ENCODE data around the gene RCCD1.

RCCD1 gene

GRCh38 chr15:90911906-90912769, 42.5 kb upstream of the RCCD1 start:
- H3K9me2 ChIP-seq (replicated peaks; ENCODE audit: low read depth, low read length), result no peaks in the 10 kb centered on the region
- no peak overlapping the region for H3K4me3 ChIP-seq (ENCODE audit: low read length, poor library complexity, severe bottlenecking)
- H2AFZ ChIP-seq (ENCODE audit: low read length), result no peak overlapping the region
- H3K27me3 ChIP-seq (ENCODE audit: insufficient read depth, low read length, poor library complexity, severe bottlenecking), result no peaks in the 10 kb centered on the region
- H3K79me2 ChIP-seq (ENCODE audit: insufficient read depth, low read length), result no peaks in the 10 kb centered on the region
- no peaks in the 10 kb centered on the region for H3F3A ChIP-seq (ENCODE audit: low read depth)
- H3K9me3 ChIP-seq (ENCODE audit: insufficient read depth, low read depth, low read length), result no peaks in the 10 kb centered on the region
- no peak overlapping the region for H3K4me2 ChIP-seq (ENCODE audit: low read depth, low read length, poor library complexity, severe bottlenecking)
- no peak for TF ChIP-seq EZH2phosphoT487 (IDR thresholded peaks at IDR 0.05; ENCODE audit: borderline replicate concordance)
- TF ChIP-seq, protein P1, sequence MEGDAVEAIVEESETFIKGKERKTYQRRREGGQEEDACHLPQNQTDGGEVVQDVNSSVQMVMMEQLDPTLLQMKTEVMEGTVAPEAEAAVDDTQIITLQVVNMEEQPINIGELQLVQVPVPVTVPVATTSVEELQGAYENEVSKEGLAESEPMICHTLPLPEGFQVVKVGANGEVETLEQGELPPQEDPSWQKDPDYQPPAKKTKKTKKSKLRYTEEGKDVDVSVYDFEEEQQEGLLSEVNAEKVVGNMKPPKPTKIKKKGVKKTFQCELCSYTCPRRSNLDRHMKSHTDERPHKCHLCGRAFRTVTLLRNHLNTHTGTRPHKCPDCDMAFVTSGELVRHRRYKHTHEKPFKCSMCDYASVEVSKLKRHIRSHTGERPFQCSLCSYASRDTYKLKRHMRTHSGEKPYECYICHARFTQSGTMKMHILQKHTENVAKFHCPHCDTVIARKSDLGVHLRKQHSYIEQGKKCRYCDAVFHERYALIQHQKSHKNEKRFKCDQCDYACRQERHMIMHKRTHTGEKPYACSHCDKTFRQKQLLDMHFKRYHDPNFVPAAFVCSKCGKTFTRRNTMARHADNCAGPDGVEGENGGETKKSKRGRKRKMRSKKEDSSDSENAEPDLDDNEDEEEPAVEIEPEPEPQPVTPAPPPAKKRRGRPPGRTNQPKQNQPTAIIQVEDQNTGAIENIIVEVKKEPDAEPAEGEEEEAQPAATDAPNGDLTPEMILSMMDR (conservative IDR thresholded peaks at IDR 0.05; ENCODE audit: low read length), result no peak
- H3K36me3 ChIP-seq (ENCODE audit: insufficient read depth, low read length), result peaks cover 21% of the 10 kb centered on the region; the same call in 1 of the 2 replicates
- no peaks in the 10 kb centered on the region for H3K4me1 ChIP-seq (ENCODE audit: insufficient read depth, low read length, poor library complexity, severe bottlenecking)
- no peaks in the 10 kb centered on the region for H4K20me1 ChIP-seq (ENCODE audit: insufficient read depth, low read length, poor library complexity, severe bottlenecking)
- no peak overlapping the region for H3K9ac ChIP-seq (ENCODE audit: low read depth, low read length, poor library complexity, severe bottlenecking)

- Histone ChIP-seq H3K4me3 (ENCODE audit: low read length, poor library complexity, severe bottlenecking) (no peak overlapping the region), H3K9ac (ENCODE audit: low read depth, low read length, poor library complexity, severe bottlenecking) (no peak overlapping the region), H4K20me1 (ENCODE audit: insufficient read depth, low read length, poor library complexity, severe bottlenecking) (no peaks in the 10 kb centered on the region), H3K9me2 (replicated peaks; ENCODE audit: low read depth, low read length) (no peaks in the 10 kb centered on the region), H3K27me3 (ENCODE audit: insufficient read depth, low read length, poor library complexity, severe bottlenecking) (no peaks in the 10 kb centered on the region), H3F3A (ENCODE audit: low read depth) (no peaks in the 10 kb centered on the region), H2AFZ (ENCODE audit: low read length) (no peak overlapping the region), H3K4me2 (ENCODE audit: low read depth, low read length, poor library complexity, severe bottlenecking) (no peak overlapping the region), H3K4me1 (ENCODE audit: insufficient read depth, low read length, poor library complexity, severe bottlenecking) (no peaks in the 10 kb centered on the region), H3K79me2 (ENCODE audit: insufficient read depth, low read length) (no peaks in the 10 kb centered on the region), H3K36me3 (ENCODE audit: insufficient read depth, low read length) (peaks cover 21% of the 10 kb centered on the region; the same call in 1 of the 2 replicates), H3K9me3 (ENCODE audit: insufficient read depth, low read depth, low read length) (no peaks in the 10 kb centered on the region)
- TF ChIP-seq, protein P1 (conservative IDR thresholded peaks at IDR 0.05; ENCODE audit: low read length), result no peak
- TF ChIP-seq EZH2phosphoT487 (IDR thresholded peaks at IDR 0.05; ENCODE audit: borderline replicate concordance), result no peak
Observed at GRCh38 chr15:90912770-90913075, 42.0 kb upstream of the RCCD1 start.

DNA sequence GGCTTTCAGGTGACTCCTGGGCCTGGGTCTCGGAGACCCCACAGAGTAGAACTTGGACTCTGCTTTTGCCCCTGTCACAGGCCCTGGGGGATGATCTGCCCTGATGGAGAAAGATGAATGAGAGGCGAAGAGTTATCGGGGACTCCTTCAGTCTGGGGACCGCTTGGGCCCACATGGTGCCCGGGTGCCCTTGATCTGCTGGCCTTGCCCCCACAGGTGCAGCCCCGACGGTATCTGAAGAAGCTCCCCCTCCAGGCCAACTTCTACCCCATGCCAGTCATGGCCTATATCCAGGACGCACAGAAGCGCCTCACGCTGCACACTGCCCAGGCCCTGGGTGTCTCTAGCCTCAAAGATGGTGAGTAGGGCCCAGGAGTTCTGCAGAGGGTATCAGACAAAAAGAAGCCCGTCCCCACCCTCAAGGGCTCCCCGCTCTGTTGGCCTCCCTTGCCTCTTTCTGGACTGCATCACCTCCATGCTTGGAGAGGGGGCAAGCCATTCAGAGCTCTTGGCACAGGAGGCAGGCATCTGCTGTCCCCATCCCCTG, 41.2 kb upstream of the RCCD1 start:
- Histone ChIP-seq H3K9ac (ENCODE audit: low read depth, low read length, poor library complexity, severe bottlenecking) (no peak overlapping the region), H3K36me3 (ENCODE audit: insufficient read depth, low read length) (peaks cover 23% of the 10 kb centered on the region; the same call in 1 of the 2 replicates), H3K79me2 (ENCODE audit: insufficient read depth, low read length) (no peaks in the 10 kb centered on the region), H3K4me2 (ENCODE audit: low read depth, low read length, poor library complexity, severe bottlenecking) (no peak overlapping the region), H3K27me3 (ENCODE audit: insufficient read depth, low read length, poor library complexity, severe bottlenecking) (no peaks in the 10 kb centered on the region), H2AFZ (ENCODE audit: low read length) (no peak overlapping the region), H3F3A (ENCODE audit: low read depth) (no peaks in the 10 kb centered on the region), H3K9me2 (replicated peaks; ENCODE audit: low read depth, low read length) (no peaks in the 10 kb centered on the region), H3K4me3 (ENCODE audit: low read length, poor library complexity, severe bottlenecking) (no peak overlapping the region), H3K4me1 (ENCODE audit: insufficient read depth, low read length, poor library complexity, severe bottlenecking) (no peaks in the 10 kb centered on the region), H3K9me3 (ENCODE audit: insufficient read depth, low read depth, low read length) (no peaks in the 10 kb centered on the region), H4K20me1 (ENCODE audit: insufficient read depth, low read length, poor library complexity, severe bottlenecking) (no peaks in the 10 kb centered on the region)
- no peak for TF ChIP-seq EZH2phosphoT487 (IDR thresholded peaks at IDR 0.05; ENCODE audit: borderline replicate concordance)
- TF ChIP-seq, protein P1 (conservative IDR thresholded peaks at IDR 0.05; ENCODE audit: low read length), result no peak

Measured in Loucy (cell line).